GM21528 (cell line): ENCODE results near the gene EPHB3.

Experiments
- ATAC-seq: cut with Tn5 transposase; IDR thresholded peaks from one replicate; pipeline ENCODE4 v1.9.1; 2021; ENCODE audit warnings: mild to moderate bottlenecking, moderate library complexity; ENCODE audit not compliant: unreplicated experiment, low FRiP score

Gene EPHB3

GRCh38 chr3:184596233-184596632 is 34.6 kb downstream of the EPHB3 start:
- ATAC-seq, result no peak

GRCh38 chr3:184596886-184597575 is 35.4 kb downstream of the EPHB3 start:
- no peak for ATAC-seq

- ATAC-seq, result no peak
These were observed 36.4 kb downstream of the EPHB3 start for GRCh38 chr3:184597829-184598573.

GRCh38 chr3:184598574-184598927 is 37.0 kb downstream of the EPHB3 start:
- no peak for ATAC-seq

- no peak for ATAC-seq
These were observed 37.6 kb downstream of the EPHB3 start for GRCh38 chr3:184599143-184599542.

- ATAC-seq, result no peak
These were observed 39.2 kb downstream of the EPHB3 start for GRCh38 chr3:184600685-184601377.

- no peak for ATAC-seq
These were observed 40.2 kb downstream of the EPHB3 start for GRCh38 chr3:184601576-184602371.

GRCh38 chr3:184602372-184603150 is 41.0 kb downstream of the EPHB3 start:
- no peak for ATAC-seq

- ATAC-seq, result no peak
These were observed 41.8 kb downstream of the EPHB3 start for GRCh38 chr3:184603151-184604030.

GRCh38 chr3:184604039-184604601 is 42.5 kb downstream of the EPHB3 start:
- ATAC-seq, result no peak

- ATAC-seq, result no peak
These were observed 43.2 kb downstream of the EPHB3 start for GRCh38 chr3:184604615-184605290.

GRCh38 chr3:184608209-184608608 is 46.6 kb downstream of the EPHB3 start:
- no peak for ATAC-seq

- ATAC-seq, result no peak
These were observed 48.1 kb downstream of the EPHB3 start for GRCh38 chr3:184609476-184610244.

- ATAC-seq, result no peak
These were observed 48.8 kb downstream of the EPHB3 start for GRCh38 chr3:184610245-184610871.

GRCh38 chr3:184611607-184612281 is 50.2 kb downstream of the EPHB3 start:
- no peak for ATAC-seq

GRCh38 chr3:184615396-184615795 is 53.8 kb downstream of the EPHB3 start:
- no peak for ATAC-seq
